Panc1 (cell line): ENCODE results near the gene POU3F1. TPM values are rescaled to one million over a fixed set of nuclear protein-coding genes. Genes with fewer than 3 reads are reported as not detected.

Experiments
- ATAC-seq: fragments of 200-7000 bp; cut with Tn5 transposase; 2 replicates; pipeline ENCODE4 v1.9.1; 2020; ENCODE audit warnings: mild to moderate bottlenecking, moderate library complexity
- BruUV-seq: library from RNA; stranded (reverse); fragments of 400-500 nt; replicated peaks from 2 replicates; lab custom pipeline; 2021; lab: Mats Ljungman, UMichigan
- CTCF ChIA-PET: fragments of 300-600 bp; sonication (Branson Sonifier 250); formaldehyde crosslinking; loops from one replicate; lab custom pipeline; 2022; ENCODE audit warnings: antibody characterized with exemption; lab: Charles Lee
- POLR2A ChIA-PET: fragments of 300-600 bp; sonication (Branson Sonifier 250); formaldehyde crosslinking; loops from one replicate; lab custom pipeline; 2022; ENCODE audit warnings: antibody characterized with exemption; lab: Charles Lee
- DNase-seq: peaks from one replicate; pipeline ENCODE4 v3.0.0-alpha.2; 2010; ENCODE audit warnings: low read depth, low spot score
- H3K27ac ChIP-seq: 2 replicates; pipeline ENCODE4 v1.5.1; 2011; ENCODE audit warnings: mild to moderate bottlenecking, low read length, inconsistent platforms
- H3K27me3 ChIP-seq: fragments of 200-500 bp; sonication (Bioruptor generic); 2 replicates; pipeline ENCODE4 v1.6.0; 2014; ENCODE audit warnings: low read length, inconsistent platforms; ENCODE audit not compliant: control insufficient read depth, insufficient read depth
- H3K36me3 ChIP-seq: fragments of 200-500 bp; sonication (Bioruptor generic); 2 replicates; pipeline ENCODE4 v1.5.1; 2014; ENCODE audit warnings: inconsistent platforms, mild to moderate bottlenecking, low read length, moderate library complexity; ENCODE audit not compliant: control insufficient read depth, insufficient read depth
- H3K4me1 ChIP-seq: 2 replicates; pipeline ENCODE4 v1.5.1; 2011; ENCODE audit warnings: inconsistent platforms, mild to moderate bottlenecking, low read length, moderate library complexity; ENCODE audit not compliant: control insufficient read depth, insufficient read depth
- H3K4me3 ChIP-seq, 2 experiments: 2 replicates each; pipeline ENCODE4 v1.5.1; 2011 to 2012; ENCODE audit warnings: low read depth in 2 of 2, low read length in 2 of 2, mild to moderate bottlenecking in 2 of 2, inconsistent platforms in 1 of 2, moderate library complexity in 1 of 2
- H3K9me3 ChIP-seq: fragments of 200-500 bp; sonication (Bioruptor generic); 2 replicates; pipeline ENCODE4 v1.5.1; 2014; ENCODE audit warnings: low read depth, mild to moderate bottlenecking, inconsistent platforms, low read length, moderate library complexity; ENCODE audit not compliant: control insufficient read depth, insufficient read depth
- POLR2AphosphoS5 ChIP-seq: IDR thresholded peaks from 2 replicates; pipeline ENCODE4 v1.6.1; 2012; ENCODE audit warnings: mild to moderate bottlenecking, low read depth, low read length, moderate library complexity
- SIN3A ChIP-seq: IDR thresholded peaks from 2 replicates; pipeline ENCODE4 v1.6.1; 2012; ENCODE audit warnings: low read depth, mild to moderate bottlenecking, low read length, moderate library complexity, borderline replicate concordance; ENCODE audit not compliant: insufficient read depth
- TCF7L2 ChIP-seq: IDR thresholded peaks from 2 replicates; pipeline ENCODE4 v1.6.1; 2011; ENCODE audit warnings: mild to moderate bottlenecking, low read depth, low read length, inconsistent platforms
- in situ Hi-C: cut with HindIII; loops from 2 replicates; pipeline ENCODE4 v1.10.0; 2016; ENCODE audit warnings: low sequenced_read_pairs, low pct_unique_long_range_greater_than_20kb
- intact Hi-C: fragments of 100-400 bp; cut with micrococcal nuclease; formaldehyde crosslinking; loops from one replicate; pipeline ENCODE4 v1.10.0; 2022; ENCODE audit not compliant: unreplicated experiment
- total RNA-seq: library from RNA; stranded (reverse); gene quantifications from one replicate; pipeline ENCODE4 v1.2.1, GENCODE V29; 2021; ENCODE audit not compliant: unreplicated experiment
- TF ChIP-seq, protein P1 (sequence below), 2 experiments: IDR thresholded peaks; 2 replicates each; pipeline ENCODE4 v1.6.1; 2011 to 2012; ENCODE audit warnings: low read depth in 2 of 2, control low read depth in 1 of 2, low read length in 1 of 2, mild to moderate bottlenecking in 1 of 2, moderate library complexity in 1 of 2; ENCODE audit not compliant: insufficient read depth in 1 of 2
- TF ChIP-seq, protein P2 (sequence below): fragments of 450-650 bp; IDR thresholded peaks from 2 replicates; pipeline ENCODE4 v1.5.1; 2017; ENCODE audit warnings: mild to moderate bottlenecking

POU3F1 gene
- total RNA-seq, 1 experiment from 2014 or later: 0.08 TPM

DNA sequence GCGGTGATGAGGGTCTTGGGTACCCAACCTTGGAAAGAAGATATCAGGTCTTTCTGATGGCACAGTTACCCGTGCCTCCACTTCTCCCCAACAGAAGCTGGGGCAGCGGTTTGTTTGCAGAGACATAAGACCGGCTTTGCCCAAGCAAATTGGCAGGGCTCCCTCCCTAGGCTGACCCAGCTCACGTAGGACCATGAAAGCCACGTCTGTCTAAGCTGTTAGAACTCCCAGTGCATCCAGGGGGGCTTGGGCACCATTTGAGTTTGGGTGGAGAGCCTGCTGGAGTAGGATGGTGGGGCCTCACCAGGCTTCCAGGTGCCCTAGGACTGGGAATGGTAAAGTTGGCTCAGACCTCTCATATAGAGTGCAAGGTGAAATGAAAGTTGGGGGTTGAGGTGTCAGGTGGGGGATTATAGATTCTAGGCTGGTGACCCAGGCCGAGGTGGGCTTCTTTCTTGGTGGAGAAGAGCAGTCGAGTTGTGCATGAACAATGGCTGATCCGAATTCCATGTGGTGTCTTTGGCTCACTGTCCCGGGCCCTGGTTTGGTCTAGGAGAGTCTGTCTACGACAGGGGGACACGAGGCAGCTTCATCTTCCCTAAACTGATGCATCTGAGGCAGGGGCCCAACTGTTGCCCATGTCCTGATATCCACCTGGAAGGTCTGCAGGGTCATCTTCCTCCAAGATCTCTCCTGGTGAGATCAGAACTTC is 3.4 kb downstream of the POU3F1 start:
- H3K36me3 ChIP-seq: no peaks in the 10 kb centered on the region
- no peak for DNase-seq
- ChIA-PET POLR2A (no interaction called here), CTCF (no interaction called here)
- no peak for ATAC-seq
- H3K9me3 ChIP-seq: no peaks in the 10 kb centered on the region
- intact Hi-C loops (no loop called here), in situ Hi-C loops (no loop called here)
- H3K27ac ChIP-seq: no peak overlapping the region
- peaks cover 11% of the 10 kb centered on the region; the same call in 1 of the 2 replicates for H3K27me3 ChIP-seq
- TF ChIP-seq, protein P1, sequence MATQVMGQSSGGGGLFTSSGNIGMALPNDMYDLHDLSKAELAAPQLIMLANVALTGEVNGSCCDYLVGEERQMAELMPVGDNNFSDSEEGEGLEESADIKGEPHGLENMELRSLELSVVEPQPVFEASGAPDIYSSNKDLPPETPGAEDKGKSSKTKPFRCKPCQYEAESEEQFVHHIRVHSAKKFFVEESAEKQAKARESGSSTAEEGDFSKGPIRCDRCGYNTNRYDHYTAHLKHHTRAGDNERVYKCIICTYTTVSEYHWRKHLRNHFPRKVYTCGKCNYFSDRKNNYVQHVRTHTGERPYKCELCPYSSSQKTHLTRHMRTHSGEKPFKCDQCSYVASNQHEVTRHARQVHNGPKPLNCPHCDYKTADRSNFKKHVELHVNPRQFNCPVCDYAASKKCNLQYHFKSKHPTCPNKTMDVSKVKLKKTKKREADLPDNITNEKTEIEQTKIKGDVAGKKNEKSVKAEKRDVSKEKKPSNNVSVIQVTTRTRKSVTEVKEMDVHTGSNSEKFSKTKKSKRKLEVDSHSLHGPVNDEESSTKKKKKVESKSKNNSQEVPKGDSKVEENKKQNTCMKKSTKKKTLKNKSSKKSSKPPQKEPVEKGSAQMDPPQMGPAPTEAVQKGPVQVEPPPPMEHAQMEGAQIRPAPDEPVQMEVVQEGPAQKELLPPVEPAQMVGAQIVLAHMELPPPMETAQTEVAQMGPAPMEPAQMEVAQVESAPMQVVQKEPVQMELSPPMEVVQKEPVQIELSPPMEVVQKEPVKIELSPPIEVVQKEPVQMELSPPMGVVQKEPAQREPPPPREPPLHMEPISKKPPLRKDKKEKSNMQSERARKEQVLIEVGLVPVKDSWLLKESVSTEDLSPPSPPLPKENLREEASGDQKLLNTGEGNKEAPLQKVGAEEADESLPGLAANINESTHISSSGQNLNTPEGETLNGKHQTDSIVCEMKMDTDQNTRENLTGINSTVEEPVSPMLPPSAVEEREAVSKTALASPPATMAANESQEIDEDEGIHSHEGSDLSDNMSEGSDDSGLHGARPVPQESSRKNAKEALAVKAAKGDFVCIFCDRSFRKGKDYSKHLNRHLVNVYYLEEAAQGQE (IDR thresholded peaks at IDR 0.05; ENCODE audit: insufficient read depth in 1 of 2, low read depth in 2 of 2, low read length in 1 of 2): no peak
- TF ChIP-seq SIN3A (no peak), POLR2AphosphoS5 (no peak), TCF7L2 (no peak)
- TF ChIP-seq, protein P2, sequence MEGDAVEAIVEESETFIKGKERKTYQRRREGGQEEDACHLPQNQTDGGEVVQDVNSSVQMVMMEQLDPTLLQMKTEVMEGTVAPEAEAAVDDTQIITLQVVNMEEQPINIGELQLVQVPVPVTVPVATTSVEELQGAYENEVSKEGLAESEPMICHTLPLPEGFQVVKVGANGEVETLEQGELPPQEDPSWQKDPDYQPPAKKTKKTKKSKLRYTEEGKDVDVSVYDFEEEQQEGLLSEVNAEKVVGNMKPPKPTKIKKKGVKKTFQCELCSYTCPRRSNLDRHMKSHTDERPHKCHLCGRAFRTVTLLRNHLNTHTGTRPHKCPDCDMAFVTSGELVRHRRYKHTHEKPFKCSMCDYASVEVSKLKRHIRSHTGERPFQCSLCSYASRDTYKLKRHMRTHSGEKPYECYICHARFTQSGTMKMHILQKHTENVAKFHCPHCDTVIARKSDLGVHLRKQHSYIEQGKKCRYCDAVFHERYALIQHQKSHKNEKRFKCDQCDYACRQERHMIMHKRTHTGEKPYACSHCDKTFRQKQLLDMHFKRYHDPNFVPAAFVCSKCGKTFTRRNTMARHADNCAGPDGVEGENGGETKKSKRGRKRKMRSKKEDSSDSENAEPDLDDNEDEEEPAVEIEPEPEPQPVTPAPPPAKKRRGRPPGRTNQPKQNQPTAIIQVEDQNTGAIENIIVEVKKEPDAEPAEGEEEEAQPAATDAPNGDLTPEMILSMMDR: no peak
- H3K4me1 ChIP-seq: peaks cover 4% of the 10 kb centered on the region; the same call in 1 of the 2 replicates
- no TSS peak for BruUV-seq
- no peak overlapping the region for H3K4me3 ChIP-seq

DNA sequence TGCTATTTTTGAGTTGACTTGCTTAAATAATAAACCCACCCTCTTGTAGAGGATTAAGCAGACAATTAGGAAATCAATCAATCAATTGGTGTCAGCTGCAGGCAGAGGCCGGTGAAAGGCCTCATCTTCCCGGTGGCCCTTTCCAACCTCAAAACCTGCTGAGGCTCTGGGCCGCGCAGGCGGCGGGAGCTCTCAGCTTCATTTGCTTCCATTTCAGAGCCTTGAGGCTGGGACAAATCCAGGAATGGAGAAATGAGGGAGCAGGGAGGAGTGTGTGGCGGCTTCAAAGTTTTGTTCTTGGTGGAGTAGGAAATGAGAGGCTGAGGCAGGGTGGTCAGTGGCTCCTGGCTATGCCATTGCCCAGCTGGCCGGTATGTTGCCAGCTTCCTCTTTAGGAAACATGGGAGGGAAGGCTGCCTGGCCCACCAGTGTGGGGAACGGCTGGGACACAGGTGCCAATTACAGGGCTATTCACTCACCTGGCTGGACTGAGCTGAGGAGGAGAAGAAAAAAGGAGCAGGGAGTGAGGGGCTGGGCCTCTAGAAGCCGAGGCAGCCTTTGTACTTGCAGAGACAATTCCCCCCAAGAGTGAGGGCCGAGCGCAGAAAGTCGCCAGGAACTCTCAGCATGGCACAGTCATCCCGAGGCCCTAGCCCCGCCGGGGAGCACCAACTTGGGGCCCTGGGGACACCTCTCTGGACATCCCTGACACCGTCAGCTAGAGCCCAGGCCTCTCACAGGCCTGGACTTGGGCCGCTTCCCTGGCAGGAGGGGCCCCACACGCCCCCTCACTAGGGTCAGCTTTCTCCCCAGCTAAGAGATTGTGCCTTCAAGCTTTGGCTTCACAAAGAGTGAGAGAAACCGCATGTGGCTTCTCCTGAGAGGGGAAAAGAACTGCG is 4.4 kb downstream of the POU3F1 start:
- ChIA-PET CTCF (interaction anchor here (1.3 kb wide), 1 partner anchor 29 kb away, joined by 3 read pairs; no protein-coding TSS in a partner anchor), POLR2A (no interaction called here)
- intact Hi-C loops: no loop called here
- Histone ChIP-seq H3K4me1 (peaks cover 4% of the 10 kb centered on the region; the same call in 1 of the 2 replicates), H3K4me3 (no peak overlapping the region), H3K27me3 (peaks cover 11% of the 10 kb centered on the region; the same call in 1 of the 2 replicates), H3K27ac (no peak overlapping the region), H3K36me3 (no peaks in the 10 kb centered on the region), H3K9me3 (no peaks in the 10 kb centered on the region)
- no peak for ATAC-seq
- no peak for DNase-seq
- in situ Hi-C loops: no loop called here
- TF ChIP-seq, protein P1 (IDR thresholded peaks at IDR 0.05; ENCODE audit: insufficient read depth in 1 of 2, low read depth in 2 of 2, low read length in 1 of 2): no peak
- TF ChIP-seq, protein P2: no peak
- TF ChIP-seq POLR2AphosphoS5 (no peak), TCF7L2 (no peak), SIN3A (no peak)
- no TSS peak for BruUV-seq
